ENCODE measurements around the gene B4GALT3.

B4GALT3 gene

GRCh38 chr1:161180639-161181038, 3.3 kb upstream of the B4GALT3 start:
- no peak for TF ChIP-seq ZNF70 (CRISPR knock-in tag; IDR thresholded peaks at IDR 0.05)
- no peak for TF ChIP-seq CSRNP3 (CRISPR knock-in tag; IDR thresholded peaks at IDR 0.05)
- no peak for TF ChIP-seq TCF4 (CRISPR knock-in tag; IDR thresholded peaks at IDR 0.05; ENCODE audit: borderline replicate concordance)
- no peak for TF ChIP-seq TOX (CRISPR knock-in tag; IDR thresholded peaks at IDR 0.05; ENCODE audit: borderline replicate concordance)
- TF ChIP-seq TSHZ2 (CRISPR knock-in tag; IDR thresholded peaks at IDR 0.05) = no peak
- TF ChIP-seq ZC3H10 (CRISPR knock-in tag; IDR thresholded peaks at IDR 0.05) = no peak
- TF ChIP-seq BACH2 (CRISPR knock-in tag; IDR thresholded peaks at IDR 0.05; ENCODE audit: borderline replicate concordance) = no peak
- TF ChIP-seq RARB (CRISPR knock-in tag; IDR thresholded peaks at IDR 0.05) = no peak
- TF ChIP-seq ZFP3 (CRISPR knock-in tag; IDR thresholded peaks at IDR 0.05) = no peak
- TF ChIP-seq PATZ1 (CRISPR knock-in tag; IDR thresholded peaks at IDR 0.05; ENCODE audit: borderline replicate concordance) = no peak
- TF ChIP-seq ISL1 (CRISPR knock-in tag; IDR thresholded peaks at IDR 0.05) = no peak
- TF ChIP-seq PPARA (CRISPR knock-in tag; IDR thresholded peaks at IDR 0.05; ENCODE audit: borderline replicate concordance) = no peak
- no peak for TF ChIP-seq CSDC2 (CRISPR knock-in tag; IDR thresholded peaks at IDR 0.05)

GRCh38 chr1:161179698-161180097, 2.4 kb upstream of the B4GALT3 start:
- no peak for ATAC-seq

More at GRCh38 chr1:161180639-161181038, 3.3 kb upstream of the B4GALT3 start:
- no peak for ATAC-seq

GRCh38 chr1:161177936-161178244, 583 bp upstream of the B4GALT3 start:
- ATAC-seq = no peak
- TF ChIP-seq TCF4 (CRISPR knock-in tag; IDR thresholded peaks at IDR 0.05; ENCODE audit: borderline replicate concordance) (no peak), CSRNP3 (CRISPR knock-in tag; IDR thresholded peaks at IDR 0.05) (no peak)

More at GRCh38 chr1:161179698-161180097, 2.4 kb upstream of the B4GALT3 start:
- no peak for TF ChIP-seq GLIS3 (CRISPR knock-in tag; IDR thresholded peaks at IDR 0.05)

- peak; percentile 44 for ATAC-seq
- no peak for TF ChIP-seq CSDC2 (CRISPR knock-in tag; IDR thresholded peaks at IDR 0.05)
- no peak for TF ChIP-seq SNAI2 (CRISPR knock-in tag; IDR thresholded peaks at IDR 0.05)
- no peak for TF ChIP-seq TCF4 (CRISPR knock-in tag; IDR thresholded peaks at IDR 0.05; ENCODE audit: borderline replicate concordance)
- TF ChIP-seq CREB5 (CRISPR knock-in tag; IDR thresholded peaks at IDR 0.05; ENCODE audit: low read depth) = no peak
- no peak for TF ChIP-seq CSRNP3 (CRISPR knock-in tag; IDR thresholded peaks at IDR 0.05)
- no peak for TF ChIP-seq RARB (CRISPR knock-in tag; IDR thresholded peaks at IDR 0.05)
- TF ChIP-seq PPARA (CRISPR knock-in tag; IDR thresholded peaks at IDR 0.05; ENCODE audit: borderline replicate concordance) = no peak
- no peak for TF ChIP-seq ZNF70 (CRISPR knock-in tag; IDR thresholded peaks at IDR 0.05)
- TF ChIP-seq GLIS3 (CRISPR knock-in tag; IDR thresholded peaks at IDR 0.05) = no peak
- TF ChIP-seq ZNF8 (CRISPR knock-in tag; IDR thresholded peaks at IDR 0.05) = no peak
- no peak for TF ChIP-seq ZFP30 (CRISPR knock-in tag; IDR thresholded peaks at IDR 0.05)
- no peak for TF ChIP-seq OSR1 (CRISPR knock-in tag; IDR thresholded peaks at IDR 0.05)
- no peak for TF ChIP-seq ESRRG (CRISPR knock-in tag; IDR thresholded peaks at IDR 0.05)
- no peak for TF ChIP-seq TOX (CRISPR knock-in tag; IDR thresholded peaks at IDR 0.05; ENCODE audit: borderline replicate concordance)
- no peak for TF ChIP-seq BACH2 (CRISPR knock-in tag; IDR thresholded peaks at IDR 0.05; ENCODE audit: borderline replicate concordance)
- TF ChIP-seq ZC3H10 (CRISPR knock-in tag; IDR thresholded peaks at IDR 0.05) = no peak
These were observed 717 bp downstream of the B4GALT3 start for GRCh38 chr1:161176468-161177111.

Measured in SK-N-SH treated with all-trans-retinoic acid at 6 μM for 48 hours (cell line).